ENCODE results near the gene CLASRP.

The CLASRP gene

GRCh38 chr19:45061965-45062364, 23.1 kb downstream of the CLASRP start:
- DNase-seq (no peak), ATAC-seq (no peak)

- ATAC-seq (no peak), DNase-seq (no peak)
Observed at GRCh38 chr19:45063851-45064801, 25.3 kb downstream of the CLASRP start.

DNA sequence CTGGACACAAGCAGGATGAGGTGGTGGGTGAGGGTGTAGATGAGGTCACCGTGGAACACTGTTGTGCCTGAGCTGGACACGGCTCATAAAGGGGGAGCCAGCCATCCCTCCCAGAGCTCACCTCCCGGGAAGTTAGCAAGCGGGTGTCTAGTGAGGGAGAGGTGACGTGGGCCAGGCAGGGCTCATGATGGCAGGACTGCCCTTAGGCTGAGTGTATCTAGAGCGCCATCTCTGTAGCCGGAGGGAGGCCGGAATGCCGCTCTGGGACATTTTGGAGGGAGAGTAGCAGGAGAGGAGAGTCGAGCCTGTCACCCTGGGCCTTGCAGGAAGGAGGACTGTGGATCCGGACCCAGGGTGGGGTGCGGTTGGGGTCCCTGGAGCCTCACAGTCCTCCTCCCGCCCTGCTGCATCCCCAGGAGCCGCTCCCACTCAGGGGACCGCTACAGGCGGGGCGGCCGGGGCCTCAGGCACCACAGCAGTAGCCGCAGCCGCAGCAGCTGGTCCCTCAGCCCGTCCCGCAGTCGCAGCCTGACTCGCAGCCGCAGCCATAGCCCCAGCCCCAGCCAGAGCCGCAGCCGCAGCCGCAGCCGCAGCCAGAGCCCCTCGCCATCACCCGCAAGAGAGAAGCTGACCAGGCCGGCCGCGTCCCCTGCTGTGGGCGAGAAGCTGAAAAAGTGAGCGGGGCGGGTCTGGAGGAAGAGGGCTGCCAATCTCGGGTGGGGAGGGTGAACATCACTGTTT, 28.2 kb downstream of the CLASRP start:
- DNase-seq (no peak), ATAC-seq (no peak)

GRCh38 chr19:45068041-45068440, 29.2 kb downstream of the CLASRP start:
- DNase-seq, result no peak
- no peak for ATAC-seq

GRCh38 chr19:45069056-45069455, 30.2 kb downstream of the CLASRP start:
- DNase-seq (no peak), ATAC-seq (no peak)

- no peak for DNase-seq
- ATAC-seq, result no peak
Observed at GRCh38 chr19:45070214-45070613, 31.4 kb downstream of the CLASRP start.

- ATAC-seq (no peak), DNase-seq (no peak)
Observed at GRCh38 chr19:45070861-45071544, 32.2 kb downstream of the CLASRP start.

GRCh38 chr19:45071545-45071938, 32.7 kb downstream of the CLASRP start:
- DNase-seq (no peak), ATAC-seq (no peak)

DNA sequence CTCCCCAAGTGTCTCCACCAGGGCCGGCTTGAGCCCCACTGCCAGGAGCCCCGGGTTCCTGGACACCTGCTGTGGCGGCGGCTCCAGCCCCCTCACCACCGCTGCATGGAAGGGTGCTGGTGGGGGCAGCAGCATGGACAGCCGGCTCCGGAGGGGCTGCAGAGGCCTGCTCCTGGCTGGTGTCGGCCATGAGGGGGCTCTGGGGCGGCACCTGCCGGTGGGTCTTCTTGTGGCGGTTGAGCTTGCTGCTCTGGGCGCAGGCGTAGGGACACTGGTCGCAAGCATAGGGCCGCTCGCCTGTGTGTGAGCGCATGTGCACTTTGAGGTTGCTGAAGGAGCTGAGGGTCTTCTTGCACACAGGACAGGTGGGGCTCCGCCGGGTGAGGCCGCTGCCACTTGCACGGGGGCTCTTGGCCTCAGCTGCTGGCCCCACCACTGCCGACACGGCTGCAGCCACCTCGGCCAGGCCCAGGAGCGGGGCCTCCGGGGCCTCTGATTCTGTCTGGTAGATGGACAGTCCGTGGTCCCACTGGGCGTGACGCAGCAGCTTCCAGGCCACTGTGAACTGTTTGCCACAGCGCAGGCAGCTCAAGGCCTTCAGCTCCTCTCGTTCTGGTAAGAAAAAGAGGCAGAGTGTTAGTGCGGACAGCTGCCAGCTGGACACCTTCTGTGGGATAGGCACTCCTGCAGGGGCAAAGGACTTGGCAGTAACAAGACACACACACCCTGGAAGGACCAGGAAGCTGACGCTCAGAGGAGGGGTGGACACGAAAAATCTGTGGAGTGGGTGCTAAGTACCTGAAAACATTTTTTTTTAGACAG, 33.3 kb downstream of the CLASRP start:
- ATAC-seq (no peak), DNase-seq (no peak)

GRCh38 chr19:45074744-45075300, 36.0 kb downstream of the CLASRP start:
- DNase-seq, result no peak
- ATAC-seq, result no peak

- ATAC-seq (peak; percentile 41), DNase-seq (peak; percentile 62)
Observed at GRCh38 chr19:45075301-45076028, 36.6 kb downstream of the CLASRP start.

DNA sequence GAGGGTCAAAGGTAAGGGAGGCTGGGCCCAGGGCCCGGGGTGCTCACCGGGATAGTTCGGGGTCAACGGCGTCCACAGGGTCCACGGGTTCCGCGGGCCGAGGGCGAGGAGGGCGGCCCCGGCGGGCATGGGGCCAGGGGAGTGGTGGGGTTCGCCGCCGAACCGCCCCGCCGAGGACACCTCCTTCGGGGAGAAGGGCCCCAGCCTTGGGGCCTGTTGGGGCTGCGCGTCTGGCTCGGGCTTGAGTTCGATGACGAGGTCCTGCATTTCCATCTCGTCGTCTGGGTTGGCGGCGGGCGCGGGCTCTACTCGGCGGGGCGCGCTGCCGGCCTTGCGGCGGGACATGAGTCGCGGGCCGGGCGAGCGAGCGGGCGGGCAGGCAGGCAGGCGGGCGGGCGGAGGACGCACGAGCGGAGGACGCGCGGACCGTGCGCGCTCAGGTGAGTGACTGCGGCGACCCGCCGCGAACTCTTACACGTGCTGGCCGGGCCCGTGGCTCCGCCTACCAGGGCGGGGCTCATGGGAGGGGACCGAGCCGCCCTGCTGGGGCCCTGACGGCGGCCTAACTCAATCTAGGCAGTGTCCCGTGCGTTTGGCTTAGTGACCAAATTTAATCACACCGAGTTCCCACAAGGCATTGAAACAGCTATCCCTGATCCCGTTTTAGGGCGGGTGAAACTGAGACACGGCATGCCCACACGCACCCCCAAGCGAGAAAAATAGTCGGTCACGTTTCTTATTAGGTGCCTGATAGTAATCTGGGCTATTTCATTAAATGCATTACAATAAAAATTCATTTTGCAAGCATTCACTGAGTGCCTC, 37.4 kb downstream of the CLASRP start, which contains the start of gene ZNF296:
Gene ZNF296 (minus strand): TSS at position 450 of the 822 bp plus-strand sequence. CDS start 105 bp downstream, at position 345.
- DNase-seq (peak; percentile 88), ATAC-seq (peak; percentile 83)

DNA sequence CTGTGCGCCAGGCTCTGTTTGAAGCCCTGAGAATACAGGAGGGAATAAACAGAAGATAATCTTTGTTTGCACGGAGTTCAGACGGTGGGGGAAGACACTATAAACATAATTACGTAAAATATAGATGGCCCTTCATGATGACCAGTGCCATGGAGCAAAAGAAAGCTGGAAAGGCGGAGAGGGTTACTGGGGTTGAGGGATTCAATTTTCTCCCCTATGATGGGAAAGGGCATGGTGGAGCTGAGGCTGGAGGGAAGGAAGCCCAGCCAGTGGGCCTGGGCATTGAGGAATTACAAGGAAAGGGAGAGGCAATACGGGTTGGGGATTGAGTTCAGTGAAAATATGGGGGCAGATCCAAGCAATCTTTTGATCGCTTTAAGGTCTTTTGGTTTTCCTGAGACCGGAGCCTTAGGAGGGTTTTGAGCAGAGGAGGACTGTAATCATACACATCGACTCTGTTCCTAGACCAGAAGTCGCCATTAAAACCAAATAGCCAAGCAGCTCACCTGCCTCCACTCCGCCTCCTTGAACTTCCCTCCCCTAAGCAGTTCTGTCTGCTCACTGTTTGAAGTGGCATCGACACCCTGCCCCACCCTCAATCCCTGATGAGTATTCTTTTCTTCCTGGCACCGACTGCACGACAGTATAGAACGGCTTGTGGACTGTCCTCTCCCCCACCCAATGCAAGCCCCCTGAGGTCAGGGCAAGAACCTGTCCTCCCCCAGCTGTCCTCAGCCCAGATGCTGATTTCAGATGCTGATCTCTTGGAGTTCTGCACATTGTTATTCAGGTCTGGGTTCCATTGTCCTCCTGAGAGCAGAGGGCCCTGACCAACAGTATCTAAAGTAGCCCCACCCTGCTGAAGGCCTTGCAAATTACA, 38.2 kb downstream of the CLASRP start:
- ATAC-seq, result no peak

GRCh38 chr19:45078390-45079062, 39.7 kb downstream of the CLASRP start:
- peak; percentile 1 for ATAC-seq

More for the DNA sequence above, 38.2 kb downstream of the CLASRP start:
- DNase-seq, result peak; percentile 18

DNA sequence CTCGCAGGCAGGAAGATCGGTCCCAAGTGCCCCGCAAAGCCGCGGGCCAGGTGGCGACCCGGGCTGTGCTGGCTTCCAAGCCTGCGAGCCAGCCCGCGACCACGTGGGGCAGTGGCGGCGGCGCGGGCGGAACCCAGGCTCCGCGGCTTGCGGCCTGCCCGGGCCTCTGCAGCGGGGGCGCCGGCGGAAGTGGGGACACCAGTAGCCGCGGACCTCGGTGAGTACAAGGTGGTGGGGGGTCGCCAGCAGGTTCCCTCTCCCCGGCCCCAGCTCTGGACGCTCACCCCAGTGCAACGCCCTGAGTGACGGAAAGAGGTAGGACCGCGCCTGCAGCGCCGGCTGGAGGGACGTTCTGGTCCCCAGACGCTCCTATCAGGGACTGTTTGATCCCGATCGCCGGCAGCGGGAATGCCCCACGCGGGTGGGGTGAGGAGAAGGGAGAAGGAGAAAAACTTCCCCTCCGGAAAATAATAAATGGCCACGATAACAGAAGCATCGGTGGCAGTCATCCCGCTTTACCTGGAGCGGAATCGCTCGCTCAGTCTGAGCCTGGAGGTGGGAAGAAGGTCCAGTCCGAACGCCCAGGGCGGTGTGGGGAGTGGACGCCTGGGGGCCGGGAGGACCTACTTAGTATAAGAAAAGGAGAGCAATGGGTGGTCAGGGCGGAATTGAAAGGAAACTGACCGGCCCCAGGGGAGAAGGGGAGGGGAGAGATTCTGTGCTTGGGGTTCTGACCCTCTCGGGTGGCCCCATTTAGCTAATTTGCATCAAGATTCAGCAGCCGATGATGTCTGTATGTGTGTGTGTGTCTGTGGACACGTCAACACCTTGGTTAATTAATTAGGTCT, 40.4 kb downstream of the CLASRP start, which contains the start of gene GEMIN7:
Gene GEMIN7 (plus strand): TSS at position 198 of the 848 bp plus-strand sequence. CDS start 10,855 bp downstream, outside the sequence.
- ATAC-seq (peak; percentile 74), DNase-seq (peak; percentile 89)

More at GRCh38 chr19:45078390-45079062, 39.7 kb downstream of the CLASRP start:
- no peak for DNase-seq

- ATAC-seq (no peak), DNase-seq (no peak)
Observed at GRCh38 chr19:45079911-45080370, 41.1 kb downstream of the CLASRP start.

DNA sequence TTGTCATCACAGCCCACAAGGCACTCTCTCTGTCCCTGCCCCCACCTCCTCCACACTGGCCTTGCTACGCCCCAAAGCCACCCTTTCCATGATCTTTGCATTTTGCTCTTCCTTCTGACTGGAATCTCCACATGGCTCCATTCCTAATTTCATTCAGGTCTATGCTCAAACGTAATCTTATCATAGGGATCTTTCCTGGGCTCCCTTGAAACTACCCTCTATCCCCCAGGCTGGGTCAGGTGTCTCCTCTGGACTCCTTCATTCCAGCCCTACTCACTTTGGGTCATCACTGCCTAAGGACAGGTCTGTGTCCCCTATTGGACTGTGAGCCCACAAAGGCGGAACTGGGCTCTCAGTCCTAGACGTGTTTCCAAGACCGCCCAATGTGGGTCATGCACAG, 43.3 kb downstream of the CLASRP start:
- ATAC-seq, result no peak
- DNase-seq, result no peak
